ENCODE data around the gene C19orf38.

Gene C19orf38

DNA sequence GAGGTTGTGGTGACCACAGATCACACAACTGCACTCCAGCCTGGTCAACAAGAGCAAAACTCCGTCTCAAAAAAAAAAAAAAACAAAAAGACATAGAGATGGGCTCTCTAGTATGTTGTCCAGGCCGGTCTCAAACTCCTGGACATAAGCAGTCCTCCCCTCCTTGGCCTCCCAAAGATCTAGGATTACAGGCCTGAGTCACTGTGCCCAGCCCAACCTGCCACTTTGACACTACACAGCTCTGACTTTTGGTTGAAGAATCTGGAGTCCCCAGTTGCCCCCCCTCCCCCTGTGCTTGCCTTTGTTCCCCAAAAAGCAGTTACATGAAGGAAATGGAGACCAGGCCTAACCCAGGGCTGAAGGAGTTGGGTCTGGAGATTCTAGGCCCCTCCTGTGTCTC, 36.1 kb downstream of the C19orf38 start:
- no peak for DNase-seq (ENCODE audit: extremely low read depth, low read depth)

GRCh38 chr19:10885201-10886169, 37.3 kb downstream of the C19orf38 start:
- TF ChIP-seq, protein P1, sequence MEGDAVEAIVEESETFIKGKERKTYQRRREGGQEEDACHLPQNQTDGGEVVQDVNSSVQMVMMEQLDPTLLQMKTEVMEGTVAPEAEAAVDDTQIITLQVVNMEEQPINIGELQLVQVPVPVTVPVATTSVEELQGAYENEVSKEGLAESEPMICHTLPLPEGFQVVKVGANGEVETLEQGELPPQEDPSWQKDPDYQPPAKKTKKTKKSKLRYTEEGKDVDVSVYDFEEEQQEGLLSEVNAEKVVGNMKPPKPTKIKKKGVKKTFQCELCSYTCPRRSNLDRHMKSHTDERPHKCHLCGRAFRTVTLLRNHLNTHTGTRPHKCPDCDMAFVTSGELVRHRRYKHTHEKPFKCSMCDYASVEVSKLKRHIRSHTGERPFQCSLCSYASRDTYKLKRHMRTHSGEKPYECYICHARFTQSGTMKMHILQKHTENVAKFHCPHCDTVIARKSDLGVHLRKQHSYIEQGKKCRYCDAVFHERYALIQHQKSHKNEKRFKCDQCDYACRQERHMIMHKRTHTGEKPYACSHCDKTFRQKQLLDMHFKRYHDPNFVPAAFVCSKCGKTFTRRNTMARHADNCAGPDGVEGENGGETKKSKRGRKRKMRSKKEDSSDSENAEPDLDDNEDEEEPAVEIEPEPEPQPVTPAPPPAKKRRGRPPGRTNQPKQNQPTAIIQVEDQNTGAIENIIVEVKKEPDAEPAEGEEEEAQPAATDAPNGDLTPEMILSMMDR (IDR thresholded peaks at IDR 0.05; ENCODE audit: low read depth, low read length), result no peak
- DNase-seq (ENCODE audit: extremely low read depth, low read depth), result no peak

More for the DNA sequence above, 36.1 kb downstream of the C19orf38 start:
- TF ChIP-seq, protein P1 (IDR thresholded peaks at IDR 0.05; ENCODE audit: low read depth, low read length), result no peak

DNA sequence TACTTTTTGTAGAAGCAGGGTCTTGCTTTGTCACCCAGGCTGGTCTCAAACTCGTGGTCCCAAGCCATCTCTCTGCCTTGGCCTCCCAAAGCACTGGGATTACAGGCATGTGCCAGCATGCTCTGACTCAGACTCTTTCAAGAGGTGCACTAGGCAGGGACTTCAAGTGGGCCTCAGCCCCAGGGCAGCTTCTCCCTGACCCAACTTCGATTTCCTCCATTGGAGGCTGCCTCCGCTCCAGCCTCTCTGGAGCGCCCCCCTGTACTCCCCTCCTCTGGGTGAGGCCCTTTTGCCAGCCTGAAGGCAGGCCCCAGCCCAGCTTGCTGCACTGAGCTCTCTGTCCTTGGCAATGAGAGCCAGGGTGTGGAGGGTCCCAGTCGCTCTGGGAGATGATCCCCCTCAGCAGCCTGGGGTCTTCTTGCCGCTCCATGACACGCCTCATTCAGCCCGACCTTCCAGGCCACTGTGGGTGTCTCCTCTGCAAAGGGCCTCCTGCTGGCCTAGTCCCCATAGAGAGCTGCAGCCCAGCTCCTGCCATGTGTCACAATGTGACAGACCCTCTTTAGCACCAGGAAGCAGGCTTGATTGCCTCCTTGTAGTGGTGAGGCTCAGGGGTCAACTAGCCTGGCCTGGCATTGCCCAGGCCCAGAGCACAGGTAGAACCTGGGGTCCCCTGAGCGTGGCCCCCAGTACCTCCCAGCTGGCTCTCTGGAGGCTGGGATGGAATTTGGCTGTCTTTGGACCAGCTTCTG, 39.6 kb downstream of the C19orf38 start:
- DNase-seq (ENCODE audit: extremely low read depth, low read depth), result no peak
- TF ChIP-seq, protein P1 (IDR thresholded peaks at IDR 0.05; ENCODE audit: low read depth, low read length), result no peak

DNA sequence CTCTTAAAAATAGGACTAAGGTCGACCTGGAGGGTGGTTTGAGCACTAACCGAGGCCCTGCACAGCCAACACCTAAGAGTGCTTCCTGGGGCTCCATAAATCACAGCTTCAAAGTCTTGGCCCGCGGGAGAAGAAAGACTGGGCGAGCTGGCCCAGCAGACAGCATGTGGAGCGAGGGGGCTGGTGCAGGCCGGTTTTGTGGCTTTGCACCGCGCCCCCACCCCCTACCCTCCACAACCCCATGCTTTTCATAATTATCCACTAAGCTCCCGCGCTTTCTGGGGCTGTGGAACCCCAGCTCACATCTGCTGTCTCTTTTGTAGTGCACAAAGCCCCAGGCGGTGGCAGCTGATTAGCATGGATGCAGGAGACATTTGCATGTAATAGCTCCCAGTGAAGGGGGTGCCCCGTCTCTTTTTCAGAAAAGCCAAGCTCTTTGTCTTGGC, 40.2 kb downstream of the C19orf38 start:
- TF ChIP-seq, protein P1 (IDR thresholded peaks at IDR 0.05; ENCODE audit: low read depth, low read length), result no peak
- no peak for DNase-seq (ENCODE audit: extremely low read depth, low read depth)

DNA sequence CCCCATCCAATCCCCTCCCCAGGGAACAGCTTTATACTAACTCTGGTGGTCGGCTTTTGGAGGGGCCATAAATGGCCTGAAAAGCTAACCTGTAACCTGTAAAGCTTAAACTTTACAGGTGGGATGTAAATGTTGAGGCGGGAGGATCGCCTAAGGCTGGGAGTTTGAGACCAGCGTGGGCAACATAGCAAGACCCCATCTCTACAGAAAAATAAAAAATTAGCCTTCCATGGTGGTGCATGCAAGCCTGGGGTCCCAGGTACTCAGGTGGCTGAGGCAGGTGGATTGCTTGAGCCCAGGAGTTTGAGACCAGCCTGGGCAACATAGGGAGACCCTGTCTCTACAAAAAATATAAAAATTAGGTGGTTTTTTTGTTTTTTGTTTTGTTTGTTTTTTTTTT, 41.7 kb downstream of the C19orf38 start:
- DNase-seq (ENCODE audit: extremely low read depth, low read depth), result no peak
- TF ChIP-seq, protein P1 (IDR thresholded peaks at IDR 0.05; ENCODE audit: low read depth, low read length), result no peak

GRCh38 chr19:10891405-10892086, 43.3 kb downstream of the C19orf38 start:
- no peak for DNase-seq (ENCODE audit: extremely low read depth, low read depth)
- TF ChIP-seq, protein P1 (IDR thresholded peaks at IDR 0.05; ENCODE audit: low read depth, low read length), result no peak

All from AG09319 (cell line).